HepG2 (cell line): ENCODE results near the gene R3HDM1. TPM values are rescaled to one million over a fixed set of nuclear protein-coding genes. Genes with fewer than 3 reads are reported as not detected.

Source experiments
- ATAC-seq: fragments of 200-7000 bp; cut with Tn5 transposase; 3 replicates; pipeline ENCODE4 v1.9.1; 2020; ENCODE audit warnings: mild to moderate bottlenecking, moderate library complexity
- BruUV-seq: library from RNA; stranded (reverse); fragments of 400-500 nt; replicated peaks from 2 replicates; lab custom pipeline; 2021; lab: Mats Ljungman, UMichigan
- CTCF ChIA-PET: fragments of 300-600 bp; formaldehyde crosslinking; extraction: SDS; loops from one replicate; lab custom pipeline; 2021; ENCODE audit warnings: low total read pairs, inconsistent platforms, low intra/inter-chr PET ratio; lab: Yijun Ruan, JAX
- POLR2A ChIA-PET: fragments of 350-600 bp; sonication (Branson Sonifier 250); formaldehyde crosslinking; loops from one replicate; lab custom pipeline; 2020; ENCODE audit warnings: antibody characterized with exemption, inconsistent platforms; lab: Yijun Ruan, JAX
- DNase-seq: peaks from one replicate; pipeline ENCODE4 v3.0.0-alpha.2; 2015; ENCODE audit warnings: low spot score
- FAIRE-seq: peaks from 3 replicates; lab custom pipeline; 2011; peaks lifted over from hg19 to GRCh38; lab: Jason Lieb, UNC
- H2AFZ ChIP-seq: one replicate; pipeline ENCODE4 v1.6.1; 2011; ENCODE audit warnings: low read length, inconsistent platforms
- H3K27ac ChIP-seq: fragments of 300-600 bp; 3 replicates; pipeline ENCODE4 v1.8.0; 2011; ENCODE audit warnings: mixed run types, mild to moderate bottlenecking, mixed read lengths, low read length, inconsistent platforms; ENCODE audit not compliant: insufficient read depth; ENCODE audit errors: extremely low read length
- H3K27me3 ChIP-seq, 2 experiments: fragments of 200-600 bp in 1 of 2; 2 replicates in 1 of 2; 3 replicates in 1 of 2; pipeline versions ENCODE4 v1.6.0 to v1.8.0; 2011; ENCODE audit warnings: low read length in 2 of 2, mild to moderate bottlenecking in 2 of 2, moderate library complexity in 2 of 2, inconsistent platforms in 1 of 2; ENCODE audit not compliant: insufficient read depth in 2 of 2, control insufficient read depth in 1 of 2
- H3K36me3 ChIP-seq, 2 experiments: fragments of 200-600 bp in 1 of 2; replicated peaks in 1 of 2; 2 replicates in 1 of 2; 3 replicates in 1 of 2; pipeline versions ENCODE4 v1.5.1 to v1.8.0; 2011; ENCODE audit warnings: low read length in 2 of 2, inconsistent platforms in 1 of 2; ENCODE audit not compliant: insufficient read depth in 2 of 2, control insufficient read depth in 1 of 2
- H3K4me1 ChIP-seq: 2 replicates; pipeline ENCODE4 v1.5.1; 2012; ENCODE audit warnings: low read length, inconsistent platforms; ENCODE audit not compliant: insufficient read depth
- H3K4me2 ChIP-seq: 2 replicates; pipeline ENCODE4 v1.6.0; 2011; ENCODE audit warnings: low read depth, low read length, inconsistent platforms
- H3K4me3 ChIP-seq, 3 experiments: fragments of 200-600 bp in 1 of 3; sonication (generic), shearing (Covaris generic) in 1 of 3; replicated peaks in 1 of 3; 2 replicates each; pipeline ENCODE4 v1.5.1; 2011 to 2016; ENCODE audit warnings: low read length in 3 of 3, inconsistent platforms in 2 of 3, low read depth in 2 of 3, mild to moderate bottlenecking in 2 of 3, control low read depth in 1 of 3, mixed read lengths in 1 of 3; ENCODE audit not compliant: insufficient read depth in 1 of 3
- H3K79me2 ChIP-seq: one replicate; pipeline ENCODE4 v1.6.1; 2011; ENCODE audit warnings: low read length, inconsistent platforms; ENCODE audit not compliant: insufficient read depth
- H3K9ac ChIP-seq: 2 replicates; pipeline ENCODE4 v1.6.0; 2011; ENCODE audit warnings: mild to moderate bottlenecking, low read depth, low read length, inconsistent platforms; ENCODE audit not compliant: insufficient read depth
- H3K9me3 ChIP-seq: 2 replicates; pipeline ENCODE4 v1.5.1; 2012; ENCODE audit warnings: mild to moderate bottlenecking, low read length
- H4K20me1 ChIP-seq: 2 replicates; pipeline ENCODE4 v1.6.0; 2011; ENCODE audit warnings: inconsistent platforms, mild to moderate bottlenecking, low read length, moderate library complexity; ENCODE audit not compliant: insufficient read depth
- KMT2A ChIP-seq: sonication (generic); formaldehyde crosslinking; IDR thresholded peaks from 2 replicates; pipeline ENCODE4 v1.4.0; 2020; ENCODE audit warnings: missing genetic modification reagents
- SYNCRIP ChIP-seq: fragments of 200-400 bp; formaldehyde crosslinking; IDR thresholded peaks from 2 replicates; pipeline ENCODE4 v1.6.1; 2018; ENCODE audit warnings: mild to moderate bottlenecking, low read depth, low read length; ENCODE audit not compliant: insufficient read depth
- ZFP1 ChIP-seq: IDR thresholded peaks from 2 replicates; pipeline ENCODE4 v1.6.1; 2016
- ZNF572 ChIP-seq: sonication (generic); formaldehyde crosslinking; IDR thresholded peaks from 2 replicates; pipeline ENCODE4 v1.5.1; 2020; ENCODE audit warnings: mild to moderate bottlenecking, missing genetic modification reagents
- ZNF747 ChIP-seq: sonication (generic); formaldehyde crosslinking; IDR thresholded peaks from 2 replicates; pipeline ENCODE4 v1.8.1; 2023; ENCODE audit warnings: missing genetic modification reagents, mild to moderate bottlenecking, borderline replicate concordance
- ZSCAN20 ChIP-seq: sonication (generic); formaldehyde crosslinking; IDR thresholded peaks from 2 replicates; pipeline ENCODE4 v1.4.0; 2020; ENCODE audit warnings: missing genetic modification reagents, mild to moderate bottlenecking, borderline replicate concordance
- WGBS: methylation state at CpG from one replicate; pipeline ENCODE4 v1.1.6; 2017; ENCODE audit warnings: low lambda C conversion rate; 5-methylcytosine and 5-hydroxymethylcytosine counted together
- in situ Hi-C: cut with HindIII; loops from 2 replicates; pipeline ENCODE4 v1.10.0; 2017; ENCODE audit warnings: low pct_unique_long_range_greater_than_20kb; ENCODE audit not compliant: extremely low pct_ligation_motif_present
- intact Hi-C: fragments of 100-400 bp; cut with micrococcal nuclease; formaldehyde crosslinking; loops from one replicate; pipeline ENCODE4 v1.10.0; 2022; ENCODE audit not compliant: unreplicated experiment
- polyA plus RNA-seq, 8 experiments: library from polyadenylated mRNA; depleted of rRNA in 3 of 8; stranded (reverse) in 7 of 8; unstranded in 1 of 8; fragments of >200 nt; fragmentation: Illumina TruSeq in 4 of 8; extraction: Trizol in 4 of 8; gene quantifications; 2 replicates each; pipeline versions ENCODE4 v1.2.1 to v1.2.3, GENCODE V29; 2011 to 2016; ENCODE audit warnings: low read depth in 4 of 8, missing spikeins in 1 of 8, mixed read lengths in 1 of 8; ENCODE audit not compliant: insufficient read depth in 1 of 8
- total RNA-seq, 5 experiments: library from RNA; depleted of rRNA; stranded (reverse); fragments of >200 nt; fragmentation: Illumina TruSeq; extraction: Trizol; gene quantifications; 2 replicates each; pipeline ENCODE4 v1.2.3, GENCODE V29; 2016; ENCODE audit warnings: low read depth in 1 of 5
- TF ChIP-seq, protein P1 (sequence below): sonication (generic); formaldehyde crosslinking; conservative IDR thresholded peaks from 2 replicates; pipeline ENCODE4 v1.4.0; 2020; ENCODE audit warnings: missing genetic modification reagents
- TF ChIP-seq, protein P2 (sequence below): sonication (generic); formaldehyde crosslinking; IDR thresholded peaks from 2 replicates; pipeline ENCODE4 v1.5.0; 2020; ENCODE audit warnings: missing genetic modification reagents
- TF ChIP-seq, protein P3 (sequence below): sonication (generic); formaldehyde crosslinking; IDR thresholded peaks from 2 replicates; pipeline ENCODE4 v1.9.0; 2021; ENCODE audit warnings: missing genetic modification reagents, borderline replicate concordance

Gene R3HDM1
- total and polyA plus RNA-seq, 2 of the 13 experiments (the other 11 are each of a cell fraction or from before 2014, with no cell fraction given): 15.7 to 54.3 TPM

DNA sequence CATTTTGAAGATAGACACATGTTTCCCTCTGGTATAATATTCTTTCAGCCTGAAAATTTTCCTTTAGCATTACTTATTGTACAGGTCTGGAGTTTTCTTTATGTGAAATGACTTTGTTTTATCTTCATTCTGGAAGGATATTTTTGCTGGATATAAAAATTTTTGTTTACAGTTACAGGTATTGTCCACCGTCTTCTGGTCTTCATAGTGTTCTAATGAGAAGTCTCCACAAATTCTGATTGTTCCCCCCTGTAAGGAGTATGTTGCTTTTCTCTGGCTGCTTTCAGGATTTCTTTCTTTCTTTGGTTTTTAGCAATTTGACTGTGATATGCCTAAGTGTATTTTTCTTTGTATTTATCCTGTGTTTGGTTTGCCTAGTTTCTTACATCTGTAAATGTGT is 225.4 kb downstream of the R3HDM1 start:
- no peak overlapping the region for H3K9ac ChIP-seq
- no peak for FAIRE-seq
- H3K4me1 ChIP-seq: no peaks in the 10 kb centered on the region
- DNase-seq: no peak
- no peaks in the 10 kb centered on the region for H4K20me1 ChIP-seq
- peaks cover 10% of the 10 kb centered on the region; the same call in 1 of the 2 replicates for H3K9me3 ChIP-seq
- no peaks in the 10 kb centered on the region for H3K27me3 ChIP-seq
- H2AFZ ChIP-seq: no peak overlapping the region
- no TSS peak for BruUV-seq
- TF ChIP-seq, protein P1, sequence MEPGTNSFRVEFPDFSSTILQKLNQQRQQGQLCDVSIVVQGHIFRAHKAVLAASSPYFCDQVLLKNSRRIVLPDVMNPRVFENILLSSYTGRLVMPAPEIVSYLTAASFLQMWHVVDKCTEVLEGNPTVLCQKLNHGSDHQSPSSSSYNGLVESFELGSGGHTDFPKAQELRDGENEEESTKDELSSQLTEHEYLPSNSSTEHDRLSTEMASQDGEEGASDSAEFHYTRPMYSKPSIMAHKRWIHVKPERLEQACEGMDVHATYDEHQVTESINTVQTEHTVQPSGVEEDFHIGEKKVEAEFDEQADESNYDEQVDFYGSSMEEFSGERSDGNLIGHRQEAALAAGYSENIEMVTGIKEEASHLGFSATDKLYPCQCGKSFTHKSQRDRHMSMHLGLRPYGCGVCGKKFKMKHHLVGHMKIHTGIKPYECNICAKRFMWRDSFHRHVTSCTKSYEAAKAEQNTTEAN (CRISPR knock-in tag): no peak
- TF ChIP-seq ZNF572 (CRISPR knock-in tag): no peak
- TF ChIP-seq ZSCAN20 (CRISPR knock-in tag): no peak
- no peak for TF ChIP-seq SYNCRIP
- no peak for TF ChIP-seq KMT2A (CRISPR knock-in tag)
- TF ChIP-seq ZNF747 (CRISPR knock-in tag): no peak
- TF ChIP-seq, protein P2, sequence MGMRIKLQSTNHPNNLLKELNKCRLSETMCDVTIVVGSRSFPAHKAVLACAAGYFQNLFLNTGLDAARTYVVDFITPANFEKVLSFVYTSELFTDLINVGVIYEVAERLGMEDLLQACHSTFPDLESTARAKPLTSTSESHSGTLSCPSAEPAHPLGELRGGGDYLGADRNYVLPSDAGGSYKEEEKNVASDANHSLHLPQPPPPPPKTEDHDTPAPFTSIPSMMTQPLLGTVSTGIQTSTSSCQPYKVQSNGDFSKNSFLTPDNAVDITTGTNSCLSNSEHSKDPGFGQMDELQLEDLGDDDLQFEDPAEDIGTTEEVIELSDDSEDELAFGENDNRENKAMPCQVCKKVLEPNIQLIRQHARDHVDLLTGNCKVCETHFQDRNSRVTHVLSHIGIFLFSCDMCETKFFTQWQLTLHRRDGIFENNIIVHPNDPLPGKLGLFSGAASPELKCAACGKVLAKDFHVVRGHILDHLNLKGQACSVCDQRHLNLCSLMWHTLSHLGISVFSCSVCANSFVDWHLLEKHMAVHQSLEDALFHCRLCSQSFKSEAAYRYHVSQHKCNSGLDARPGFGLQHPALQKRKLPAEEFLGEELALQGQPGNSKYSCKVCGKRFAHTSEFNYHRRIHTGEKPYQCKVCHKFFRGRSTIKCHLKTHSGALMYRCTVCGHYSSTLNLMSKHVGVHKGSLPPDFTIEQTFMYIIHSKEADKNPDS (CRISPR knock-in tag): no peak
- peak; percentile 95 for TF ChIP-seq ZFP1 (CRISPR knock-in tag)
- TF ChIP-seq, protein P3, sequence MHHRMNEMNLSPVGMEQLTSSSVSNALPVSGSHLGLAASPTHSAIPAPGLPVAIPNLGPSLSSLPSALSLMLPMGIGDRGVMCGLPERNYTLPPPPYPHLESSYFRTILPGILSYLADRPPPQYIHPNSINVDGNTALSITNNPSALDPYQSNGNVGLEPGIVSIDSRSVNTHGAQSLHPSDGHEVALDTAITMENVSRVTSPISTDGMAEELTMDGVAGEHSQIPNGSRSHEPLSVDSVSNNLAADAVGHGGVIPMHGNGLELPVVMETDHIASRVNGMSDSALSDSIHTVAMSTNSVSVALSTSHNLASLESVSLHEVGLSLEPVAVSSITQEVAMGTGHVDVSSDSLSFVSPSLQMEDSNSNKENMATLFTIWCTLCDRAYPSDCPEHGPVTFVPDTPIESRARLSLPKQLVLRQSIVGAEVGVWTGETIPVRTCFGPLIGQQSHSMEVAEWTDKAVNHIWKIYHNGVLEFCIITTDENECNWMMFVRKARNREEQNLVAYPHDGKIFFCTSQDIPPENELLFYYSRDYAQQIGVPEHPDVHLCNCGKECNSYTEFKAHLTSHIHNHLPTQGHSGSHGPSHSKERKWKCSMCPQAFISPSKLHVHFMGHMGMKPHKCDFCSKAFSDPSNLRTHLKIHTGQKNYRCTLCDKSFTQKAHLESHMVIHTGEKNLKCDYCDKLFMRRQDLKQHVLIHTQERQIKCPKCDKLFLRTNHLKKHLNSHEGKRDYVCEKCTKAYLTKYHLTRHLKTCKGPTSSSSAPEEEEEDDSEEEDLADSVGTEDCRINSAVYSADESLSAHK: no peak
- no peak overlapping the region for H3K4me3 ChIP-seq
- ATAC-seq: no peak
- no peak overlapping the region for H3K27ac ChIP-seq
- H3K36me3 ChIP-seq: peaks cover 25 to 82% of the 10 kb centered on the region in 2 experiments
- 98% methylated on average over 1 of the region's 1 CpG for WGBS
- H3K79me2 ChIP-seq: no peaks in the 10 kb centered on the region
- in situ Hi-C loops (no loop called here), intact Hi-C loops (no loop called here)
- H3K4me2 ChIP-seq: no peak overlapping the region
- POLR2A ChIA-PET: interaction anchor here (1.2 to 1.3 kb wide), 2 partner anchors 14 to 15 kb away, joined by 3 to 5 read pairs; partner anchors contain the start of gene UBXN4
- CTCF ChIA-PET: no interaction called here
